Measurements from ENCODE around the gene CTNNA2.

CTNNA2 gene

GRCh38 chr2:79512442-79513401 lies at the start of gene CTNNA2:
Gene CTNNA2 (plus strand): TSS chr2:79513051.
- DNase-seq: peak; percentile 77 to 87

DNA sequence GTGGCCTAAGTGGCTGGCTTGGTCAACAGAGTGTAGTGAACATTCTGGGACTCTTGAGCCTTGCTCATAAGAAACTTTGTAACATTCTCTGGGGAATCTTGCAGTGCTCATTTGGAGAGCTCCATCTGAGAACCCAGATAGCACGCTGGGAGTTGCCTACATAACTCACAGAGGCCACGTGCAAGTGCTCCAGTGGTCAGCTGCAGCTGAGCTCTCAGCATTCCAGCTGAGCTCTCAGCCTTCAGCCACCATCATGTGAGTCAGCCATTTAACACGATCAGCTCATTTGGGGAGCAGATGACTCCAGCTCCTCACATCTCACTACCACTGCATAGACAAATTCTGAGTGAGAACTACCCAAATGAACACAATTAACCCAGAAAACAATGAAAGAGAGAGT lies 25.5 kb upstream of the CTNNA2 start:
- no peak for DNase-seq

DNA sequence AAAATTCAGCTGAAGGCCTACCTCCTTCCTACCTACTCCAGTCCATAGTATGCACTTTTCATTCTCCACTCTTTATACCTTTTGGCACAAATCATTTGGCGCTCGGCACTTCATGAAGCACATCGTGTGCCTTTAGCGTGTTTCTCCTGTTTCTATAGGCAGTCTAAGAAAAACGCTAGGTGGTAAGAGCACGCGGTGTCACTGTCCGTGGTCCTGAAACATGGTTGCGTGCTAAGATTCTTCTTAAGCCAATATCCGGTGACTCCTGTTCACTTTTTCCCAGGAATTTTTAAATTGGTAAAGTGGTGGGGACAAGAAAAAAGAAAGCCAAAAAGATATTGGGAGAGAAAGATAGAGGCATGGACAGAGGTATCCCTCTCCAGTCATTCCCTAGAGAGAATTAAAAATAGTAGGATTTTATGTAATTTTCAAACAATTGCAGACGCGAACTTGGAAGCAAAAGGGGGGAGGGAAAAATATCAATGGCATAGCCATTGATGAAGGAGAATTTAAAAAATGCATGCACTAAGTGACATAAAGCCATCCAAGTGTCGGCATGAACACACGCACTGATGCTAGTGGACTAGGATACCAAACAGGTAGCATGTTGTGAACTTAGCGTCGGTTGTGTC lies 1.4 kb upstream of the CTNNA2 start:
- DNase-seq: no peak

GRCh38 chr2:79513711-79514110 lies 860 bp downstream of the CTNNA2 start:
- no peak for DNase-seq

- DNase-seq: no peak
Measured at GRCh38 chr2:79529636-79530035, 16.8 kb downstream of the CTNNA2 start.

DNA sequence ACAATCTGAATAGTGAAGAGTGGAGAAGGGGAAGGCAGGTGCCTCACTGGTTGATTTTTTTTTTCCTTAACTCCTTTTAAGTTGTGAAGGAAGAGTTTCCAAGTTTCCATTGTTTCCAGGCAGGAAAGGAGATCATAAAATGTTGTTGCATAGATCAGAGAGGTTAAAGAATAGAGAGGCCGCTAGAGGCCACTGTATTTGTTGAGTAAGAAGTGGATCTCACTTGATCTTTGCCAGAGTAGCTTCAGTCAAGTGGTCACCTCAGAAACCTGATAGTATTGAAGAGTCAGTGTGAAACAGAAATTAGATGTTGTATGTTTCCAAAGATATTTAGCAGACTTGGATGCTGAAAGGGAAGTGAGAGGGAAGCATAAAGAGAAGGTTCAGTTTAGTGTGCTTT lies 17.6 kb downstream of the CTNNA2 start:
- DNase-seq: peak; percentile 3 to 10

GRCh38 chr2:79547568-79547967 lies 34.7 kb downstream of the CTNNA2 start:
- no peak for DNase-seq

- no peak for DNase-seq
Measured at GRCh38 chr2:79552653-79553052, 39.8 kb downstream of the CTNNA2 start.

- no peak for DNase-seq
Measured at GRCh38 chr2:79554899-79555298, 42.0 kb downstream of the CTNNA2 start.

- no peak for DNase-seq
Measured at GRCh38 chr2:79564065-79564464, 51.2 kb downstream of the CTNNA2 start.

- no peak for DNase-seq
Measured at GRCh38 chr2:79569048-79569447, 56.2 kb downstream of the CTNNA2 start.

DNA sequence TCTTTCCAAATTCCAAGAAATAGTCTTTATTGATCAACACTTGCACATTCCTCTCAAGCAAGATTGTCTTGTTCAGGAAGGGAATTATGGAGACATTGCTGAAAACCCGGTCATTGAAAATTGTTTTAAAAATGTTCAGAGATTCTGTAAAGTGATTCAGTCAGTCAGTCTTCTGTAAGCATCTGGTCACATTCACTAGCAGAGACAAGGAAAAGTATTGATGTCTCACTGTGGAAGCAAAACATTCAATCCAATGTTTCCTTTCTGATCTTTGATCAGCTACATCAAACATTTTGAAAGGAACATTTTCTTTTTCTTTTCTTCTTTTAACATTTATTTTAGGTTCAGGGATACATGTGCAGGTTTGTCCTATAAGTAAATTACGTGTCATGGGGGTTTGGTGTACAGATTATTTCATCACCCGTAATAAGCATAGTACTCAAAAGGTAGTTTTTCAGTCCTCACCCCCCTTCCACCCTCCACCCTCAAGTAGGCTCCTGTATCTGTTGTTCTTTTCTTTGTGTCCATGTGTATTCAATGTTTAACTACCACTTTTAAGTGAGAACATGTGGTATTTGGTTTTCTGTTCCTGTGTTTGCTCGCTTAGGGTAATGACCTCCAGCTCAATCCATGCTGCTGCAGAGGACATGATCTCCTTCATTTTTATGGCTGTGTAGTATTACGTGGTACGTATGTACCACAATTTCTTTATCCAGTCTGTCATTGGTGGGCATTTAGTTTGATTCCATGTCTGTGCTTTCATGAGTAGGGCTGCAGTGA lies 61.2 kb downstream of the CTNNA2 start:
- peak in 1 of 2 experiments; percentile 7 for DNase-seq

- DNase-seq: no peak
Measured at GRCh38 chr2:79576451-79576850, 63.6 kb downstream of the CTNNA2 start.

DNA sequence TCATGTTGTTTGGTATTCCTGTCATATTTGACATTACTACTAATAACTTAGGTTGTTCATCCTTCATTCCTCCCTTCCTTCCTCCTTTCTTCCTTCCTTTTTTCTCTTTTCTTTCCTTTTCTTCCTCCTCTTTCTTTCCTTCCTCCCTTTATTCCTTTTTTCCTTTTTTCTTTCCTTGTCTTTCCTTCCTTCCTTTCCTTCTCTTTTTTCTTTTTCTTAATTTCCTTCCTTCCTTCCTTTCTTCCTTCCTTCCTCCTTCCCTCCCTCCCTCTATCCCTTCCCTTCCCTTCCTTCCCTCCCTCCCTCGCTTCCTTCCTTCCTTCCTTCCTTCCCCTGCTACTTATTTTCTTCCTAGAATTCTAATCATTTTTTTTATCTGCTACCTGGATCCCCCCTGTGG lies 66.1 kb downstream of the CTNNA2 start:
- no peak for DNase-seq

DNA sequence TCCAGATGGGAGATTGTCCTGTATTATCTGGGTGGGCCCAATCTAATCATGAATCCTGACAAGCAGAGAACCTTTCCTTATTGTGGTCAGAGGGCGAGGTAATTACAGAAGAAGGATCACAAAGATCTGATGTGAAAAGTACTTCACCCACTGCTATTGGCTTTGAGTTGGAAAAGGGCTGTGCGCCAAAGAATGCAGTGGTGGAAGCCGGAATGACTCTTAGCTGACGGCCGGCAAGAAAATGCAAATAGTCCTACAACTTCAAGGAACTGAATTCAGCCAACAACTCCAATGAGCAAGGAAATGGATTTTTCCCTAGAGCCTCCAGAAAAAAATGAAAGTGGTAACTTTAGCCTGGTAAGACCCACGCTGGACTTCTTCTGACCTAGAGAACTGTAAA lies 67.3 kb downstream of the CTNNA2 start:
- DNase-seq: no peak

GRCh38 chr2:79585701-79586433 lies 73.0 kb downstream of the CTNNA2 start:
- DNase-seq: peak in 1 of 2 experiments; percentile 44

DNA sequence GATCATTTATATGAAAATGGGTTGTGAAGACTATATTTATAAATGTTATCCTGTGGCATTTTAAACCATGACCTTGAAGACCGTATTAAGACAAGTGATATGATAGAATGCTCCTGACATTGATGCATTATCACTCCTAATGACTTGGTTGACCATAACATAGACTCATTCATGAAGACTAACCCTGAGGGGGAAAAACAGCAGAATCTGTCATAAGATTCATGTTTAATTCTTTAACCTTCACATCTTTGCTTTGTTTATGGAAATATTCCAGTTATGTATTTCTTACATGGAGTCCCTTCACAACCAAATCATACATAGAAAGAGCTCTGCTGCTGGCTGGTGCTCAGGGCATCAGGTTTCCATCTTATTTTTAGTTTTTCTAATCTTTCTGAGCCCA lies 78.4 kb downstream of the CTNNA2 start:
- no peak for DNase-seq

GRCh38 chr2:79593237-79593867 lies 80.5 kb downstream of the CTNNA2 start:
- DNase-seq: no peak

DNA sequence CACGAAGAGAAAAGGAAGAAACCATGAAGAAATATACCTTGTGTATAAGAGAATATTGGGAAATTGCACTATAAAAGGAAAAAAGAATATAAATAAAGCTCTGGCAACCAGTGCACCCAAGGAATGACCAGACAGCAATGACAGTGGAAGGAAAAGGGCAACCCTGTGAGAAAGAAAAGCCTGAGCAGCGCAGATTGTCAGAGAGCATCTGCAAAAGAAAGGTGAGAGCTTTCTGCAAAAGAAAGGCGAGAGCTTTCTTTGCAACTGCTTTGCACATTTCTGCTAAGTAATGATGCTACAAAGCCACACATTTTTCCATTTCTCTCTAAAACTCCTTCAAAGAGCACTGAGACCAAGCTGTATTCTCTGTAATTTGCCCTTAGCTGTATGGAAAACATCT lies 83.6 kb downstream of the CTNNA2 start:
- DNase-seq: no peak

GRCh38 chr2:79604748-79605147 lies 91.9 kb downstream of the CTNNA2 start:
- no peak for DNase-seq

DNA sequence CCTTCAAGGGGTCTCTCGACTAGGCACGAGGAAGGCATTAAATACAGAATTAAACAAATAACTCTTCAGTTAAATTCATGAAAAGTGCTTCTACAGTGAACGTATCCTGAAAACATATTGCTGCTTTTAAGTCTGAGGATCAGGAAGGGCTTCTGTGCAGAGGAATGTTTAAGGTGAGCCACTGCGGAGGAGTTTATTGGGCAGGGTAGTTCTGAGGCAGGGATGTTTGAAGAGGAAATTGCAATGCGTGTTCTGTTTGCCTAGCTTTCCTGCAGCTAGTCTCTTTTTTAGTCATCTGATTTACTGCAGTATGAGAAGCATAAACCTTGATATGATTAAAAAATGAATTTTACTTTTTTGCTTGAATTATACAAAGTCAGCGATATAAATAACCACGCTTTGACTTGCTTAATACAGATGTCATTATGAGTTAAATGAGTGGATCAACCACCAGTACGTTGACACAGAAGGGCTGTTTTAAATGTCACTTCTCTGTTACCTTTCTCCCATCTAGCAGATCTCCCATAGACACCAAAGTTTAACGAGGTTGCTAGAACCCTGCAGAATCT lies 98.7 kb downstream of the CTNNA2 start:
- no peak for DNase-seq

DNA sequence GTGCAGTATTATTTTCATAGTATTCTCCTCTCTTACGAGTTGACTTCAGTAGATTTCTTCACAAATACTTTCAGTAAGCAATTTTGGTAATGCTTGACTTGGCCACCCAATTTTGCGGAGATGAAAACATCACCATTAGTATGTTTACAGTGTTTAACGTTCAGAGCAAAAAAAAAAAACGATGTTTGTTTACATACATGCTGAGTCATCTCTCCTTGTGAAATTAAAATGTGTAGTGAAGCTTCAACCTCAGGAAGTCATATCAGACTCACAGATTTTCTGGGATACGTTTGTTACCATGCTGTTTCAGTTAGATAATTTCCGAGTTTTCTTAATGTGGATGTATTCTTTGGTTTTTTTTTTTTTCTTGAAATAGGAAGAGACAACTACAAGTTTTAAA lies 100.1 kb downstream of the CTNNA2 start:
- DNase-seq: no peak
